NCI-H526 treated with DMSO at 0.1 percent for 48 hours (cell line): ENCODE results near the gene TMEM33.
"Not testable (repeated sequence)": the region's sequence is repeated elsewhere in the genome, so short reads cannot be mapped to it uniquely, and the experiment has no call there.

Source experiments
- DNase-seq: peaks from one replicate; lab custom pipeline; 2025; lab: John Stamatoyannopoulos, UW

Gene TMEM33

GRCh38 chr4:41934901-41935651, at the start of gene TMEM33:
TSS of gene TMEM33 (plus strand) at chr4:41935429. CDS start at chr4:41935485, 56 bp downstream.
- DNase-seq = peak; percentile 90

DNA sequence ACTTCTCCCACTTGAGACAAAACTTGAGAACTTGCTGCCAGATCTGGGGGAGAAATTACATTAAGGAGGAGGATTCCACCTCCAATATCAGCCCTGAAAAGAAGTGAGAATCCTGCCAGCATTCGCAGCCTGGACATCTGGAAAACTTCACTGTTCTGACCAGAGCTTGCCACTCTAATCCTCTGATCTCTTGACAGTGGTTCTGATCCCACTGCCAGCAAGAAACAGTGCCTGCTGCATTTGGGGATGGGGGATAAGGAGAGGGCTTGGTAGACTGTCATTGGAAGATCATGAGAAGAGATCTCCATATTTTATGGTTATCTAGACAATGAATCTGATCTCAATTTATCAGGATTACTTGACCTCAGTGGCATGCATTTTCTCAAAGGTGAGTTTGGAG, 49.8 kb upstream of the TMEM33 start:
- DNase-seq = no peak

DNA sequence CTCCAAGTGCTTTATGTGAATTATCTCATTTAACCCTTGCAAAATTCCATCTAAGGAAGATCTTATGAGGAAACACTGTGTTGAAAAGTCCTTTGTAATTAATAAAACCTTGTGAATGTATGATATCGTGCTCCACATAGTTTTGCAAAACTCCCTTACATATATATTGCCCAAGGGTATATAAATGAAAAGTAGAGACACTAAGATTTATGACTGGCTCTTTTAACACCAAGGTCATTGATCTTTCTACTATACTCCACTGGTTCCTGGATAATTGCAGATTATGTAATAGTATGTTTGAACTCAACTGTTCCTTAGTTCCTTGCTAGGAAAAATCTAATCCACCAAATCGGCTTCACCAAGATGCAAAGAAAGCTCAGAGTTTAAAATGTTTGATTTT, 48.0 kb upstream of the TMEM33 start:
- no peak for DNase-seq

- DNase-seq = no peak
Observed at GRCh38 chr4:41887821-41888686, 47.2 kb upstream of the TMEM33 start.

DNA sequence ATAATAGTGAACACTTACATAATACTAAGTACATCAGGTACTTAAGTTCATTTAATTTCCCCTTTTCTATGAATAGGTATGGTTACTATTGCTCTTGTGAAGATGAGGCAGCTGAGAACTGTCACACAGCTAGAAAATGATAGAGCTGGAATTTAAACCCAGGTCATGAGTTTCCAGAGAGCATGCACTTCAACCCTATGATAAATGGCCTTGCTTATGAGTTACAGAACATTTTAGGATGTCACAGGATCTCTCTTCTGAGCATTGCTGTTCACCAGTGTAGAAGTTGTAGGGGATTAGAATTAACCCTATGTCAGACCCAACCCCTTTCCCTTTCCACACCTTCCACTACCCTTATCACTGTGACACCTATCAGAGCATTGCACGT, 46.5 kb upstream of the TMEM33 start:
- no peak for DNase-seq

GRCh38 chr4:41889317-41889716, 45.9 kb upstream of the TMEM33 start:
- no peak for DNase-seq

DNA sequence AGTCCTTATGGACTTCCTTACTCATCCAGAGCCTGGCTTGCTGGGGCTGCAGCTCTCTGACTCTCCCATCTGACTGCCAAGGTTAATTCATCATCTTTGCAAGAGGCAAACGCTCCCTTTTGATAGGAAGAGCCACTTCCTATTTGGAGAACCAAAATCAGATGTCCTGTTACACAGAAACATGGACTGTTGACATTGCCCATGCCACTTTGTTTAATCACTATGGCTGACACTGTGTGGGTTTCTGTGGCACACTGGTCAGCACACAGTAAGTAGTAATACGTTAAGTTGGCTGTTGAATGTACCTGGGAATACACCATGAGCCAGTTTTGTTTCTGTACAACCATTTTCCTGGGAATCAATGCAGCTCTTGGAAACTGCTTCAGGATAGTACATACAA, 45.1 kb upstream of the TMEM33 start:
- DNase-seq = no peak

- DNase-seq = no peak
Observed at GRCh38 chr4:41896648-41897047, 38.6 kb upstream of the TMEM33 start.

DNA sequence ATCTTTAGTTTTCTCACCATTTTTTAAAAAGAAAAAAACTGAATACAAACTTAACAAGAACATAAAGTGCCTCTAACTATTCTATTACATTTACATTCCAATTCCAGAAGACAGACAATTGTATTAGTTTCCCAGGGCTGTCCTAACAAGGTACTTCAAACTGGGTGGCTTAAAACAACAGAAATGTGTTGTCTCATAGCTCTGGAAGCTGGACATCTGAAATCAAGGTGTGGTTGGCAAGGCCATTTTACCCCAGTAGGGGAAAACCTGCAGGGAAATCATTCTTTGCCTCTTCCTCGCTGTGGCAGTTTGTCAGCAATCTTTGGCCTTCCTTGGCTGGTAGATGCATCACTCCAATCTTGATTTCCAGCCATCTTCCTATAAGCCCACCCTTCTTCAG, 37.5 kb upstream of the TMEM33 start:
- DNase-seq = no peak

DNA sequence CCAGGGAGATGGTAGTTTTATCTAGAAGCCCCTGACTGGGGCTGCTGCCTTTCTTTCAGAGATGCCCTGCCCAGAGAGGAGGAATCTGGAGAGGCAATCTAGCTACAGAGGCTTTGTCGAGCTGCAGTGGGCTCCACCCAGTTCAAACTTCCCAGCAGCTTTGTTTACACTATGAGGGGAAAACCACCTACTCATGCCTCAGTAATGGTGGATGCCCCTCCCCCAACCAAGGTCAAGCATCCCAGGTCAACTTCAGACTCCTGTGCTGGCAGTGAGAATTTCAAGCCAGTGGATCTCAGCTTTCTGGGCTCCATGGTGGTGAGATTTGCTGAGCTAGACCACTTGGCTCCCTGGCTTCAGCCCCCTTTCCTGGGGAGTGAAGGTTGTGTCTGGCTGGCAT, 26.1 kb upstream of the TMEM33 start:
- not testable (repeated sequence) for DNase-seq

DNA sequence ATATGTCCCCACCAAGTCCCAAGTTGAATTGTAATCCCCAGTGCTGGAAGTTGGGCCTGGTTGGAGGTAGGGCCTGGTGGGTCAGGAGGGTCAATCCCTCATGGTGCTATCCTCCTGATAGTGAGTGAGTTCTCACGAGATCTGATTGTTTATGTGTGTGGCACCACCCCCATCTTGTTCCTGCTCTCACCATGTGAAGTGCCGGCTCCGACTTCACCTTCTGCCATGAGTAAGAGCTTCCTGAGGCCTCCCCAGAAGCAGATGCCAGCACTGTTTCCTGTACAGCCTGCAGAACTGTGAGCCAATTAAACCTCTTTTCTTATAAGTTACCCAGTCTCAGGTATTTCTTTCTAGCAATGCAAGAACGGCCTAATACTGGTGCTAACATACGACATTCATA, 22.7 kb upstream of the TMEM33 start:
- no peak for DNase-seq

DNA sequence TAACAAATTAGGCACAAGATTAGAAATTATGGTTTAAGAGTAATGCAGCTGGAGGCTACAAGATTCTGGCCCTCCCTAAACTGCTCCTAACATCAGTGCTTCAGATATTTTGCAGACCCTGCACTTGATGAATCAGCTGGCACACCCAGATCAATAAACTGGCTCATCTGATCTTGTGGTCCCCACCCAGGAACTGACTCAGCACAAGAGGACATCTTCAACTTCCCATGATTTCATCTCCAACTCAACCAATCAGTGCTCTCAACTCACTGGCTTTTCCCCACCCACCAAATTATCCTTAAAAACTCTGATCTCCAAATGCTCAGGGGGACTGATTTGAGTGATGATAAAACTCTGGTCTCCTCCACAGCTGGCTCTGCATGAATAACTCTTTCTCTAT, 21.7 kb upstream of the TMEM33 start:
- no peak for DNase-seq

DNA sequence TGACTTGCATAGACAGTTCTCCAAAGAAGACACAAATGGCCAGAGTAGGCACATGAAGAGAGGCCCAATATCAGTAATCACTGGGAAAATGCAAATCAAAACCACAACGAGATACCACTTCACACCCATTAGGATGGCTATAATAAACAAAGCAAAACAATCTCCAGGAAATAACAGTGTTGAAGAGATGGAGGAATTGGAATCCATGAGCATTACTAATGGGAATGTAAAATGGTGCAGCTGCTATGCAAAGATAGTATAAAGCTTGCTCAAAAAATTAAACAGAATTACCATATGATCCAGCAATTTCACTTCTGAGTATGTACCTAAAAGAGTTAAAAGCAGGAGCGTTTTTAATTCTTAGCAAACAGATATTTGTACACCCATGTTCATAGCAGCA, 17.0 kb upstream of the TMEM33 start:
- DNase-seq = no peak

- DNase-seq = not testable (repeated sequence)
Observed at GRCh38 chr4:41920416-41920815, 14.8 kb upstream of the TMEM33 start.

- DNase-seq = no peak
Observed at GRCh38 chr4:41921476-41921875, 13.8 kb upstream of the TMEM33 start.

DNA sequence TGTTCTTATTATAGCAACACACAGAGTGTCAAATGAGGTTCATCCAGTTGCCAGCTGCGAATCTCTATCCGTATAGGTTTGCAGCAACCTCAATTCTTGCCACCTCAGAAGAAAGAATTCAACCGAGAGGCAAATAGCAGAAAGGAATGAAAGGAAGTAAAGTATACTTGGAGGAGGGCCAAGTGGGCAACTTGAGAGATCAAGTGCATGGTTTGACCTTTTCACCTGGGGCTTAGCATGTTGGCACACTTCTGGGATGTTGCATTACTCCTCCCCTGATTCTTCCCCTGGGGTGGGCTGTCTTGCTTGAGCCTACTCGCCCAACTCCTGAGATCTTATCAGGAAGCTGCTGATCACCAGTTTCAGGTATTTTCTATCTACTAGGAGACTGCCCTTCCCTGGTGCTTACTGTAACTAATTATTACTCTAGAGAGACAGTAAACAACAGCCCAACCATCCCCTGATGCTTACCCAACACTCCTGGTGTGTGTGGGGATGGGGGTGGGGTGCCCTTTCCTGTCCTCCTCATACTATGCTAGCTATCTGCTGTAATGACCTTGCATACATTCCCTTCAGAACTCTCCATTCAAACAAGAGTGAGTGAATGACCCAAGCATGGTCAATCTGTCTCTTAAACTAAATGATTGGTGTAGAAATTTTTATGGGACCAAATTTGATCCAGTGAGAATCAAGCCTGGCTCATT, 7.3 kb upstream of the TMEM33 start:
- no peak for DNase-seq

GRCh38 chr4:41930139-41930831, 4.9 kb upstream of the TMEM33 start:
- DNase-seq = no peak

GRCh38 chr4:41932988-41933387, 2.2 kb upstream of the TMEM33 start:
- DNase-seq = no peak

DNA sequence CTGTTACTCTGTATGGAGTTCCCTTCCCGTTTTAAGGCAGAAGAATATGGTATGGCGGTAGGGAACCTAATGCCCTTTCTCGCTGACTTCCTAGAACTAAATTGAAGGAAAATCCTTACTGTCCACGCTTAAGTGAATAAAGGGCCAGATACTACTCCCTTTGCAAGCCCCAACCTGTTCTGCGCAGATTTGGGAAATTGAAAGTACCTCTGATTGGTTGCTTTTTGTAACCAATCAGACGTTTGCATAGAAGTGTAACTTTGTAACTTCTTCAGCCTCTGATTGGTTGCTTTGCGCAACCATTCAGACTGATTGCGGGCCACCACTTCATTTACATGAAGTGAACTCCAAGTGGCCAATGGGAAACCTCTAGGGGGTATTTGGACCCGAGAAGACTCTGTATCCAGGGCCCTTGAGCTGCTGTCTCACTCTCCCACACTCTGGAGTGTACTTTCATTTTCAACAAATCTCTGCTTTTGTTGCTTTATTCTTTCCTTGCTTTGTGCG, 1.2 kb upstream of the TMEM33 start:
- no peak for DNase-seq

- DNase-seq = no peak
Observed at GRCh38 chr4:41934514-41934900, 722 bp upstream of the TMEM33 start.

GRCh38 chr4:41935652-41936021, 408 bp downstream of the TMEM33 start:
- DNase-seq = no peak

DNA sequence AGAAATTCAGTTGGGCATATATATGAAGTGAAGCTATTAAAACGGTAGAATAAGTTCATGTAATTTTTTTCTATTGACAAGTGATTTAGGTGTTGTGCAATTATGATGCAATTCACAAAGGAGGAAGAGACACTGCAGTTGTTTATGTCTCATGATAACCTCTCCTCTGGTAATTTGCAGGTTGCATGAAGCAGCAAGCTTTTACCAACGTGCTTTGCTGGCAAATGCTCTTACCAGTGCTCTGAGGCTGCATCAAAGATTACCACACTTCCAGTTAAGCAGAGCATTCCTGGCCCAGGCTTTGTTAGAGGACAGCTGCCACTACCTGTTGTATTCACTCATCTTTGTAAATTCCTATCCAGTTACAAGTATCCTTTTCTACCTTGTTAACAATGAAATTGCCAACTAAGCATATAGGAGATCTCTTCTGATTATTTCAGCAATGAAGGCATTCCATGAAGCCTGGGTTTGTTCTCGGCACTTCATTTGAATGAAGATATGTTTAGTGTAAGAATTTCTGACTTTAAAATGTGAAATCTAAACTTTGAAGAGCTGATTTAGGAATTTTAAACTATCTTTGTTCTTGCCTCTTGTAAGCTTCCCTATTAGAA, 3.9 kb downstream of the TMEM33 start:
- no peak for DNase-seq
